Measurements from ENCODE around the gene NRG2. TPM values are rescaled to one million over a fixed set of nuclear protein-coding genes. Genes with fewer than 3 reads are reported as not detected.

The NRG2 gene
- total and polyA plus RNA-seq, 2 experiments from 2014 or later = 13.5 to 20.7 TPM

DNA sequence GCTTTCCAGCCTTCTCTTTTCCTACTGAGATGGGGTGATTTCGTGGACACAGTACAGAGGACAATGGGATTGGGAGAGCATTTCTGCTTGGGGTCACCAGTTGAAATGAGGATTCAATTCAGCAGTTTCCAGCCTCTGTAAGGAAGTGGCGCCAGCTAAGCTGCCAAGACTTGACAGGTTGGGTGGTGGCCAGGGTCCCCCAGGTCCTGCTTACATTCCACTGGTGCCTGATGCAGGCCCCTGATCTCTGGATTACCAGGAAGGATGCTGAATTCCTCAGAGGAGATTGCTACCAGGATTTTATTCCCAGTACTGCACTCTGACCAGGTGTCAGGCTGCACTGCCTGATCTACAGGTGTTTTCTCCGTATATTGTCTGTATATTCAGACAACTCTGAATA, 127.8 kb downstream of the NRG2 start:
- H3K9me3 ChIP-seq (ENCODE audit: low read depth) = no peaks in the 10 kb centered on the region
- no peak overlapping the region for H3K4me3 ChIP-seq
- no peaks in the 10 kb centered on the region for H3K36me3 ChIP-seq
- H3K27me3 ChIP-seq = no peaks in the 10 kb centered on the region
- H3K4me1 ChIP-seq (ENCODE audit: low read depth) = no peaks in the 10 kb centered on the region
- TF ChIP-seq, protein P1, sequence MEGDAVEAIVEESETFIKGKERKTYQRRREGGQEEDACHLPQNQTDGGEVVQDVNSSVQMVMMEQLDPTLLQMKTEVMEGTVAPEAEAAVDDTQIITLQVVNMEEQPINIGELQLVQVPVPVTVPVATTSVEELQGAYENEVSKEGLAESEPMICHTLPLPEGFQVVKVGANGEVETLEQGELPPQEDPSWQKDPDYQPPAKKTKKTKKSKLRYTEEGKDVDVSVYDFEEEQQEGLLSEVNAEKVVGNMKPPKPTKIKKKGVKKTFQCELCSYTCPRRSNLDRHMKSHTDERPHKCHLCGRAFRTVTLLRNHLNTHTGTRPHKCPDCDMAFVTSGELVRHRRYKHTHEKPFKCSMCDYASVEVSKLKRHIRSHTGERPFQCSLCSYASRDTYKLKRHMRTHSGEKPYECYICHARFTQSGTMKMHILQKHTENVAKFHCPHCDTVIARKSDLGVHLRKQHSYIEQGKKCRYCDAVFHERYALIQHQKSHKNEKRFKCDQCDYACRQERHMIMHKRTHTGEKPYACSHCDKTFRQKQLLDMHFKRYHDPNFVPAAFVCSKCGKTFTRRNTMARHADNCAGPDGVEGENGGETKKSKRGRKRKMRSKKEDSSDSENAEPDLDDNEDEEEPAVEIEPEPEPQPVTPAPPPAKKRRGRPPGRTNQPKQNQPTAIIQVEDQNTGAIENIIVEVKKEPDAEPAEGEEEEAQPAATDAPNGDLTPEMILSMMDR (IDR thresholded peaks at IDR 0.05; ENCODE audit: low read depth, low read length) = no peak
- DNase-seq (ENCODE audit: low read depth in 1 of 2, low spot score in 1 of 2) = no peak
- no peak overlapping the region for H3K27ac ChIP-seq

GRCh38 chr5:139914218-139914807, 128.8 kb downstream of the NRG2 start:
- TF ChIP-seq, protein P1 (IDR thresholded peaks at IDR 0.05; ENCODE audit: low read depth, low read length) = no peak
- DNase-seq (ENCODE audit: low read depth in 1 of 2, low spot score in 1 of 2) = no peak
- Histone ChIP-seq H3K27me3 (no peaks in the 10 kb centered on the region), H3K4me3 (no peak overlapping the region), H3K27ac (no peak overlapping the region), H3K36me3 (no peaks in the 10 kb centered on the region), H3K4me1 (ENCODE audit: low read depth) (no peaks in the 10 kb centered on the region), H3K9me3 (ENCODE audit: low read depth) (no peaks in the 10 kb centered on the region)

DNA sequence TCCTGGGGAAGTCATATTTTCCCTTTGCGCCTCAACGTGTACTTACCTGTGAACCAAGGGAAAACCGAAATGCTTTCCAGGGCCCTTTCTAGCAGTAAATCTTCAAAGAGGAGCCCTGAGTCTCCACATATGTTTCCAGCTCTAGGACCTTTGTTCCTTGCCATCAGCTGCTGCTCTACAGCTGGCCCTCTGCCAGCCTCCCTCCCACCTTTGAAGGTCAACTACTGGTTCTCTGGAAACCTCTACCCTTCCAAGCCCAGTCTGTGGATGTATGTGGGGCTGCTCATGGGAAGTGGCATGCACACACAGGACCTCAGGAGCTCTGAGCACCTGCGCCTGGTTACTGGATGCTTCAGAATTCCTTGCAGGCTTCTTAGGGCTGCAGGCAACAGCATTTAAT, 130.3 kb downstream of the NRG2 start:
- no peaks in the 10 kb centered on the region for H3K4me1 ChIP-seq (ENCODE audit: low read depth)
- no peaks in the 10 kb centered on the region for H3K36me3 ChIP-seq
- H3K9me3 ChIP-seq (ENCODE audit: low read depth) = no peaks in the 10 kb centered on the region
- TF ChIP-seq, protein P1 (IDR thresholded peaks at IDR 0.05; ENCODE audit: low read depth, low read length) = no peak
- no peak overlapping the region for H3K27ac ChIP-seq
- no peak overlapping the region for H3K4me3 ChIP-seq
- peak in 1 of 2 donors; percentile 25 for DNase-seq (ENCODE audit: low read depth in 1 of 2, low spot score in 1 of 2)
- H3K27me3 ChIP-seq = no peaks in the 10 kb centered on the region

GRCh38 chr5:139912158-139912557, 130.9 kb downstream of the NRG2 start:
- H3K36me3 ChIP-seq = no peaks in the 10 kb centered on the region
- H3K4me3 ChIP-seq = no peak overlapping the region
- no peak for DNase-seq (ENCODE audit: low read depth in 1 of 2, low spot score in 1 of 2)
- H3K27ac ChIP-seq = no peak overlapping the region
- no peaks in the 10 kb centered on the region for H3K9me3 ChIP-seq (ENCODE audit: low read depth)
- H3K4me1 ChIP-seq (ENCODE audit: low read depth) = no peaks in the 10 kb centered on the region
- TF ChIP-seq, protein P1 (IDR thresholded peaks at IDR 0.05; ENCODE audit: low read depth, low read length) = no peak
- no peaks in the 10 kb centered on the region for H3K27me3 ChIP-seq

DNA sequence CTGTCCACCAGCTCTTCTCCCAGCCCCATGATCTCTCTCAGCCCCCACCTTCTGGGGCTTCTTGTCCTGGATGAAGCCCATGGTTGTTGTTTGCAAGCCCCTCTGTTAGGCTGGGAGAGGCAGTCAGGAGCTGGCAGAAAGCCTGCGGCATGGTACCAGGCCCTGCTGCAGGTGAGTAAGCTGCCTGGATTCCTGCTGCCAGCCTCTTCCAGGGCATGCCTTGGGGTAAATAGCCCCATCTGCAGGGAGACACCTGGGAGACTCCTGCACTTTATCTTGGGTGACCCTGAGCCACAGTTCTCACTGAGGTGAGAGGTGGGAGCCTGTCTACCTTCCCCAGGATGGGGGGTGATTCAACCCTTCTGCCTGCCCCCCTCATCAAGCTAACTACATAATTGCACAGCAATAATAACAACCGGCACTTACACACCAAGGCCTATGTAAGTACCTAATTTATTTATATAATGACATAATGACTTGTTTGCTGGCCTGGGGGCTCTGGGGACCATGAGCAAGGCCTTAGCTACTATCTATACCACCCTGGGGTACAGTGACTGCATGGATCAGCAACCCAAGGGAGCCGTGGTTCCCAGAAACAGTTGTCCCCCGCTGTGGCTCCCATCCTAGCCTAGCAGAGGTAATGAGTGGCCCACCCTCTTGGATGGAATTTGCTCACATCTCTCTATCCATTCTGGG, 131.5 kb downstream of the NRG2 start:
- H3K36me3 ChIP-seq = no peaks in the 10 kb centered on the region
- DNase-seq (ENCODE audit: low read depth in 1 of 2, low spot score in 1 of 2) = no peak
- H3K9me3 ChIP-seq (ENCODE audit: low read depth) = no peaks in the 10 kb centered on the region
- no peaks in the 10 kb centered on the region for H3K4me1 ChIP-seq (ENCODE audit: low read depth)
- TF ChIP-seq, protein P1 (IDR thresholded peaks at IDR 0.05; ENCODE audit: low read depth, low read length) = no peak
- no peak overlapping the region for H3K27ac ChIP-seq
- no peak overlapping the region for H3K4me3 ChIP-seq
- H3K27me3 ChIP-seq = no peaks in the 10 kb centered on the region

All from cardiac muscle cell (in vitro differentiated cells and primary cell).